ENCODE measurements around the gene MRTFA. TPM values are rescaled to one million over a fixed set of nuclear protein-coding genes. Genes with fewer than 3 reads are reported as not detected.

The MRTFA gene
- total RNA-seq, 4 donors from 2014 or later: 46.0 to 408 (median 90.0) TPM

DNA sequence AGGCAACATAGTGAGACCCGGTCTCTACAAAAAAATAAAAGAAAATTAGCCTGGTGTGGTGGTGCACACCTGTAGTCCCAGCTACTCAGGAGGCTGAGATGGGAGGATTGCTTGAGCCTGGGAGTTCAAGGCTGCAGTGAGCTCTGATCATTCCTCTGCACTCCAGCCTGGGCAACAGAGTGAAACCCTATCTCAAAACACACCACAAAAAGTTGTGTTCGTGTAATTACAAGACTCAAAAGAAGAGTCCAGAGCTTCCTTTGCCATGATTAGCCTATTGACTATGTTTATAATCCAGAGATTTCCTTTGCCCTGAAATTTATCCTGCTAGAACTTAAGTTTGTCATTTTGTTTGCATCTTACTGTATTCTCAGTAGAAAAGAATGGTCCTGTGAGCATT, 245.1 kb downstream of the MRTFA start:
- in situ Hi-C loops (cut with MboI; ENCODE audit: low pct_ligation_motif_present in 1 of 4, low pct_unique_long_range_greater_than_20kb in 1 of 4, low sequenced_read_pairs in 3 of 4): no loop called here
- H3K27me3 ChIP-seq: no peaks in the 10 kb centered on the region

GRCh38 chr22:40388231-40388630, 248.3 kb downstream of the MRTFA start:
- H3K4me1 ChIP-seq: peaks cover 6 to 55% (median 15%) of the 10 kb centered on the region in 4 donors
- WGBS, 2 donors (ENCODE audit: low coverage in 1 of 2): 40 to 46% methylated on average over 4 of the region's 4 CpGs
- no peak overlapping the region for H3K4me3 ChIP-seq
- intact Hi-C loops (cut with DNase I; ENCODE audit: low total_unique reads): no loop called here
- no peaks in the 10 kb centered on the region for H3K27me3 ChIP-seq
- peak overlapping the region; percentile 62 to 82 (median 77) for H3K27ac ChIP-seq
- H3K36me3 ChIP-seq: no peaks in the 10 kb centered on the region
- in situ Hi-C loops (cut with MboI; ENCODE audit: low pct_ligation_motif_present in 1 of 4, low pct_unique_long_range_greater_than_20kb in 1 of 4, low sequenced_read_pairs in 3 of 4): no loop called here
- TF ChIP-seq POLR2A (IDR thresholded peaks at IDR 0.05) (no peak), CTCF (IDR thresholded peaks at IDR 0.05) (no peak), EP300 (IDR thresholded peaks at IDR 0.05; ENCODE audit: low read depth) (no peak)
- no peak for DNase-seq
- H3K9me3 ChIP-seq: no peaks in the 10 kb centered on the region

More for the DNA sequence above, 245.1 kb downstream of the MRTFA start:
- H3K4me1 ChIP-seq: peaks cover 6 to 47% (median 11%) of the 10 kb centered on the region in 4 donors
- no peaks in the 10 kb centered on the region for H3K9me3 ChIP-seq
- H3K4me3 ChIP-seq: no peak overlapping the region
- no peaks in the 10 kb centered on the region for H3K36me3 ChIP-seq
- no peak overlapping the region for H3K27ac ChIP-seq
- TF ChIP-seq CTCF (IDR thresholded peaks at IDR 0.05): no peak
- no peak for TF ChIP-seq POLR2A (IDR thresholded peaks at IDR 0.05)
- TF ChIP-seq EP300 (IDR thresholded peaks at IDR 0.05; ENCODE audit: low read depth): no peak
- no peak for TF ChIP-seq POLR2AphosphoS5 (IDR thresholded peaks at IDR 0.05)
- intact Hi-C loops (cut with DNase I; ENCODE audit: low total_unique reads): no loop called here
- WGBS, 2 donors (ENCODE audit: low coverage in 1 of 2): 80 to 86% methylated on average over 1 to 2 of the region's 2 CpGs
- no peak for DNase-seq

GRCh38 chr22:40387746-40388145, 248.8 kb downstream of the MRTFA start:
- in situ Hi-C loops (cut with MboI; ENCODE audit: low pct_ligation_motif_present in 1 of 4, low pct_unique_long_range_greater_than_20kb in 1 of 4, low sequenced_read_pairs in 3 of 4) (no loop called here), intact Hi-C loops (cut with DNase I; ENCODE audit: low total_unique reads) (no loop called here)
- Histone ChIP-seq H3K27me3 (no peaks in the 10 kb centered on the region), H3K27ac (peak overlapping the region; percentile 62 to 82 (median 77)), H3K4me3 (no peak overlapping the region), H3K36me3 (no peaks in the 10 kb centered on the region), H3K9me3 (no peaks in the 10 kb centered on the region), H3K4me1 (peaks cover 6 to 55% (median 15%) of the 10 kb centered on the region in 4 donors)
- peak; percentile 53 for DNase-seq
- TF ChIP-seq EP300 (IDR thresholded peaks at IDR 0.05; ENCODE audit: low read depth) (no peak), POLR2A (IDR thresholded peaks at IDR 0.05) (peak; percentile 47), CTCF (IDR thresholded peaks at IDR 0.05) (no peak), POLR2AphosphoS5 (IDR thresholded peaks at IDR 0.05) (peak in 2 of 3 donors; percentile 43 to 53)
- 55 to 80% methylated on average over 2 to 5 of the region's 5 CpGs for WGBS, 2 donors (ENCODE audit: low coverage in 1 of 2)

- no peak for TF ChIP-seq POLR2AphosphoS5 (IDR thresholded peaks at IDR 0.05)
- TF ChIP-seq EP300 (IDR thresholded peaks at IDR 0.05; ENCODE audit: low read depth): no peak
- peak in 2 of 5 experiments; percentile 21 to 27 for TF ChIP-seq CTCF (IDR thresholded peaks at IDR 0.05)
- no peak for TF ChIP-seq POLR2A (IDR thresholded peaks at IDR 0.05)
- Histone ChIP-seq H3K4me1 (peaks cover 6 to 50% (median 17%) of the 10 kb centered on the region in 4 donors), H3K4me3 (peak overlapping the region in 2 of 4 donors; percentile 4 to 31), H3K9me3 (no peaks in the 10 kb centered on the region), H3K36me3 (no peaks in the 10 kb centered on the region), H3K27me3 (no peaks in the 10 kb centered on the region), H3K27ac (peak overlapping the region; percentile 46 to 82 (median 77))
- 34 to 42% methylated on average over 9 to 10 of the region's 10 CpGs for WGBS, 2 donors (ENCODE audit: low coverage in 1 of 2)
- intact Hi-C loops (cut with DNase I; ENCODE audit: low total_unique reads) (no loop called here), in situ Hi-C loops (cut with MboI; ENCODE audit: low pct_ligation_motif_present in 1 of 4, low pct_unique_long_range_greater_than_20kb in 1 of 4, low sequenced_read_pairs in 3 of 4) (no loop called here)
- peak; percentile 34 for DNase-seq
Observed at GRCh38 chr22:40385036-40385782, 251.3 kb downstream of the MRTFA start.
